UCSD-AML1 (cell line): Measurements from ENCODE around the gene REG1A.

Experiments used
- DNase-seq: peaks from one replicate; lab custom pipeline; 2025; ENCODE audit not compliant: unreplicated experiment; lab: John Stamatoyannopoulos, UW

REG1A gene

DNA sequence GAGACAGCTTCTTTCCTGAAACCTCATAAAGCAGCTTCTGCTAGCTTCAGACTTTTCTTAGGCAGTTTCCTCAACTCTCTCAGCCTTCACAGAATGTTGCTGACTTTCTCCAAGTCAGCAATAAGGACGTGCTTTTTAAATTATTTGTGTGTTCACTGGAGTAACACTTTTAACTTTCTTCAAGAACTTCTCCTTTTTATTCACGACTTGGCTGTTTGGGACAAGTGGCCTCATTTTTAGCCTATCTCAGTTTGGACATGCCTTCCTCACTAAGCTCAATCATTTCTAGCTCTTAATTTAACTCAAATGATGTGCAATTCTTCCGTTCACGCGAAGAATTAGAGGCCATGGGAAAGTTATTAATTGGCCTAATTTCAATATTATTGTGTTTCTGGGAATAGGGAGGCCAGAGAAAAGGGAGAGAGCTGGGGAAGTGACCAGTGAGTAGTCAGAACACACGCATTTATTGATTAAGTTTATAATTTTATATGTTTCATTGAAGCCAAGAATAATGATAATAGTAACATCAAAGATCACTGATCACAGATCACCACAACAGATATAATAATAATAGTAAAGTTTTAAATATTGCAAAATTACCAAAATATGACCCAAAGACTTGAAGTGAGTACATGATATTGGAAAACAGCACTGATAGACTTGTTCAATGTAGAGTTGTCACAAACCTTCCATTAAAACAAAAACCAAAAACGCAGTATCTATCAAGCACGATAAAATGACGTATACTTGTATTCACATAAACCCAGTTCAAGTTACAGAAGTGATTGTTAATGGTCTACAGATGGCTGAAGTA lies 4.8 kb downstream of the REG1A start:
- DNase-seq: no peak

DNA sequence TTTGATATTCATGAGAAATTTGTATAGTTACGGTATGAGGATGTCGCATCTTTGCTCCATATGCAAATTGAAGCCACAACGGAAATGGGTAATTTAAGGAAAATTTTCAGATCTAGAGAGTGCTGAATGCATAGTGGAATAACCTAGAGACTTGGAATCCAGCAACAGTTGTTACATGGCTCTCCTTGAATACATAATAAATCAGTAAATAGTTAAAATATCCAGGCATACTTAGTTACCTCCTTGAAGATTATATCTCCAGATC lies 5.4 kb downstream of the REG1A start:
- no peak for DNase-seq

- DNase-seq: no peak
Observed at GRCh38 chr2:79128406-79128805, 8.1 kb downstream of the REG1A start.

DNA sequence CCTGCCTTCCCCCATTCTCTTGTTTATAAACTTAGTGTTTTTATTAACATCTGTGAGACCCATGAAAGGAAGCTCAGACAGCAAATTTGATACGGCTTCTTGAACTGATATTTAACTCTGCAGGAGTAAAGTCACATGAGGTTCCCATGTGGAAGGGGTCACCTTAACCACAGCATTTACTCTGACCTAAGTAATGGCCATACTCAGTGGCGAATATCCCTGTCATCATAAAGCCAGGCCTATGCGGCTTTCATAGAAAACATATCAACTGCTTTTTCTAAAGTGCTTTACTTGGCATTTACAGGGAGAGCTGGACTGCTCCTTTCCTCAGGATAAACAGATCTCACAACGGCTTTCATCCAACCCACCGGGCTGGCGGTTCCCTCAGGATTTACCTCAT lies 9.0 kb downstream of the REG1A start:
- DNase-seq: no peak

DNA sequence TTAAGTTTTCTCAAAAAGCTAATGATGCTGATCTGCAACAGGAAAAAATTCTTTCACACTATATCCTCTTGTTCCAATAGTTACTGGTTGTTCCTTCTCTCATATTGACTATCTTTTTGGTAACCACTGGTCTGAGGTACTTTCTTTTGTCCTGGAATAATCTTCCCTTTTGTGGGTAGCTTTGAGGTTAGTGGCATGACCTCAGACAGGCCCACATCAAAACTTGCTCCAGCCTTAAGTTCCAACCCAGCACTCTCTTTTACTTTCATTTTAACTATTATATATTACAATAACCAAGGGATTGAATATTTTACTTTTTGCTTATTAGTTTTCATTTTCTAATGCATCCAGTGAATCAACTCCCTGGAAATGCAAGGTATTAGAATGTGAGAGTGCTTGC lies 9.5 kb downstream of the REG1A start:
- peak; percentile 8 for DNase-seq

DNA sequence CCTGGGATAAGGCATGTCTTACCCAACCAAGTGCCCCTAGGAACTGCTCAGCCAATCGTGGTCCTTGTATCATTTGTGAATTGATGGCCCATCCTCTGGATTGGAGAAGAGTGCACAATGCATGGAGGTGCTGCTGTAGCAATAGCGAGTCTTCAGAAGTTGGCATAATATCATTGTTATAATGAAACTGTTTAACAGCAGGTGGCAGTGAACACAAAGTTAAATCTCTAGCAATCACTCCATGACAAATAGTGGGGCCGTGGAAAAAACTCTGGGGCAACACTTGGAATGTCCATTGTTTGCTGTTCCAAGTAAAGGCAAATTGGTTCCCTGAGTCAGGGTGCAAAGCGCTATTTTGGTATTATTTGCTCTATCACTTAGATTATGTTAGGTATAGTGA lies 11.4 kb downstream of the REG1A start:
- DNase-seq: no peak

DNA sequence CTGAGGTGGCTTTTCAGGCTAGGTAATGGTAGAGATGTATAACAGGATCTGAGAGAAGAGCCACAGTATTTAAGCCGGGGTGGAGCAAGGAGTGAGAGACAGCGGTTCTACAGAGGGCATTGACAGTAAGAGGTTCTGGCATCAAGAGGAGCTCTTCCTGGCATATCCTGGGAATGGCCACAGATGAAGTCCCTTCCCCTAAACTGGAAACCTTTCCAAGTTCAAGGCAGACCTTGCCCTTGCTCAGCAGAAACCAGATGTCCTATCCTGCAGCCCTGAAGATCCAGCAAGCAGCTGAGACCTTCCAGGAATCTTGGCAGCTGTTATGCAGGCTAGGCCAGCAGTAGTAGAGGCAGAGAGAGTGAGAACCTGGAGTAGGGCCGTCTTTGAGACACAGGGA lies 18.1 kb downstream of the REG1A start:
- no peak for DNase-seq

DNA sequence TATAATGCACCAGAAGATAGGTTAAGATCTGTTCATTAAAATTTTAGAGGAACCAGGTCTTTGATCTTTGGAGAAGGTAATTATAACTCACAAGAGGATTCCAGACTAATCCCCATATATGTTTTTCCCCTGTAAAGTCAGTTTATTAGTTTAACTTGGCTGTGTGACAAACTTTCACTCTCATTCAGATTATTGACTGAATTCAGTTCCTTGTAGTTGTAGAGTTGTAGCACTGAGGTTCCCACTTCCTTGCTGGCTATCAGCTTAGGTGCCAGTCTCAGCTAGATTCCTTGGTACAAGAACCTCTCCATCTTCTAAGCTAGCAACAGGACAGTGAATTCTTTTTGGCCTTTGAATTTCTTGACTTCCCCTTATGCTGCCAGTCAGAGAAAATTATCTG lies 19.1 kb downstream of the REG1A start:
- DNase-seq: no peak

- no peak for DNase-seq
Observed at GRCh38 chr2:79155826-79156476, 35.7 kb downstream of the REG1A start.

DNA sequence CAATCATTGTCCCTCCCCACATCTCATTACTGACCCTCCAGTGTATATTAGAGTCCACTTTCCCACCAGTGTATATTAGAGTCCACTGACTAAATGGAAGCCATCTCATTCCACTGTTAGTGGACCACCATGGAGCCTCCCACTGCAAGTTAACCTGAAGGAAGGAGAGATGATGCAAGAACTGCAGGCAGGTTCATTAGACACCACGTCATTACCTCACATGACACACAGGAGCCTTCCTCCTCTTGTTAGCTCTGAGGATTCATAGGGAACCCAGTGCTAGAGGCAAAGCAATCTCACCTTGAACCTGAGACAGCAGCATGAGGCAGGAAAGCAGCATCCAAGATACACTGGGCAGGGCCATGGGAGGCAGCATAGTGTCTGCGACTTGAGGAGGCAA lies 38.7 kb downstream of the REG1A start:
- DNase-seq: no peak

- no peak for DNase-seq
Observed at GRCh38 chr2:79159653-79160052, 39.4 kb downstream of the REG1A start, which contains the start of gene REG3A. Gene REG3A (minus strand): TSS chr2:79159753. CDS start chr2:79159405, 348 bp downstream.

DNA sequence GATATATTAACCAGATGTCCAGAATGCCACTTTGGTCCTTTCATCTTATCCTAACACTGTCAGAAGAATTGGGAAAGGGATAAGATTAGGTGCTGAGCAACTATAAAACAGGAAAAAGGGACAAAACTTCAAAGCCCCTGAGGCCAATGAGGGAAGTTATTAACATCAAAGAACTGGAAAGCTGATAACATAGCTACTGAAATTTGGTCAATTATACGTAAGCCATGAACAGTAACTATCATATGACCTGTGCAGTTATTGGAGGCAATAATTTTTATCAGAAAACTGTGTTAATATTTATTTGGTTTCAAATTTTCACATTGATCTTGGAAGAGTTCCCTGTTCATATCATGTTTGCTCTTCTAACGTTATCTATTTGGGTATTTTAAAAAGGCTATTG lies 41.8 kb downstream of the REG1A start:
- DNase-seq: no peak

DNA sequence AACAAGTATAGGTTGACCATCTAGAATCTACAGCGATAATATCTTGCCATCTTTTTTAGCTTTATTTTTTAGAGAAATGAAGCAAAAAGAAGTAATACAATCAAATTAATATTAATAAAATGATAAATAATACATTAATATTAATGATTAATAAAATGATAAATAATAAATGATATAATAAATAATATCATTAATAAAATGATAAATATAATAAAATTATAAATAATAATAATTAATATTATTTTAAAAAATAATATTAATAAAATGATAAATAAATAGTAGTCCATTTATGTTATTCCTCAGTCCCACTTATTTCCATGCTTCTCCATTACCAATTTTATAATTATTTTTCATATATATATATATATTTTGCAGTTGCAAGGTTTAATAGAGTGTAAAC lies 42.5 kb downstream of the REG1A start:
- no peak for DNase-seq

- DNase-seq: no peak
Observed at GRCh38 chr2:79171348-79171958, 51.2 kb downstream of the REG1A start.
